Esophagus squamous epithelium (tissue), 5 donors: ENCODE results near the gene WASL. TPM values are rescaled to one million over a fixed set of nuclear protein-coding genes. Genes with fewer than 3 reads are reported as not detected.

Experiments used
- DNase-seq: peaks from one replicate; lab custom pipeline; 2025; lab: John Stamatoyannopoulos, UW
- H3K27ac ChIP-seq, 4 donors: fragments of 200-600 bp; sonication (generic); one replicate each; pipeline ENCODE4 v1.5.1; 2016 to 2019; ENCODE audit warnings: mild to moderate bottlenecking in 1 of 4
- H3K27me3 ChIP-seq, 4 donors: fragments of 200-600 bp; sonication (generic); 1 replicate in 3 of 4; 2 replicates in 1 of 4; pipeline versions ENCODE4 v1.5.1 to v1.6.0; 2017 to 2021; ENCODE audit warnings: antibody characterized with exemption in 1 of 4
- H3K36me3 ChIP-seq, 3 donors: fragments of 200-600 bp; sonication (generic); one replicate each; pipeline ENCODE4 v1.5.1; 2016 to 2019
- H3K4me1 ChIP-seq, 3 donors: fragments of 200-600 bp; sonication (generic); one replicate each; pipeline ENCODE4 v1.5.1; 2017 to 2019
- H3K4me3 ChIP-seq, 4 donors: fragments of 200-600 bp; sonication (generic); 1 replicate in 3 of 4; 2 replicates in 1 of 4; pipeline ENCODE4 v1.5.1; 2016 to 2019; ENCODE audit warnings: mild to moderate bottlenecking in 2 of 4, moderate library complexity in 1 of 4
- H3K9me3 ChIP-seq, 3 donors: fragments of 200-600 bp; sonication (generic); one replicate each; pipeline ENCODE4 v1.5.1; 2016 to 2019
- CTCF ChIP-seq, 6 experiments: fragments of 450-650 bp in 4 of 6; fragments of 200-600 bp in 2 of 6; sonication (generic) in 2 of 6; IDR thresholded peaks; one replicate each; pipeline ENCODE4 v1.5.1; 2016 to 2019; ENCODE audit warnings: antibody characterized with exemption in 6 of 6, mild to moderate bottlenecking in 4 of 6, moderate library complexity in 4 of 6
- POLR2A ChIP-seq, 4 donors: fragments of 450-650 bp; IDR thresholded peaks; one replicate each; pipeline ENCODE4 v1.6.1; 2017; ENCODE audit warnings: antibody characterized with exemption in 4 of 4, mild to moderate bottlenecking in 4 of 4, moderate library complexity in 3 of 4
- WGBS, 2 donors: methylation state at CpG; one replicate each; pipeline ENCODE4 v1.1.5; 2018; 5-methylcytosine and 5-hydroxymethylcytosine counted together
- intact Hi-C: fragments of 100-400 bp; cut with DNase I; formaldehyde crosslinking; loops from one replicate; pipeline ENCODE4 v1.15.0; 2022
- total RNA-seq, 4 donors: library from RNA; depleted of rRNA; stranded (reverse); fragments of >200 nt; gene quantifications; one replicate each; pipeline ENCODE4 v1.1.0, GENCODE V29; 2016
- donor health status: DM: yes; HTN: yes; CAD: no.

Gene WASL
- total RNA-seq, 4 donors from 2014 or later = 26.0 to 34.6 (median 31.3) TPM

- H3K4me1 ChIP-seq = no peaks in the 10 kb centered on the region
- H3K4me3 ChIP-seq = no peak overlapping the region
- no peaks in the 10 kb centered on the region for H3K36me3 ChIP-seq
- H3K27ac ChIP-seq = no peak overlapping the region
- H3K9me3 ChIP-seq = no peaks in the 10 kb centered on the region
- 17 to 33% methylated on average over 1 of the region's 1 CpG for WGBS, 2 donors
- intact Hi-C loops = loop anchor here (10.0 kb wide), 1 partner anchor 72 kb away; no protein-coding TSS in a partner anchor
- TF ChIP-seq POLR2A (IDR thresholded peaks at IDR 0.05) (no peak), CTCF (IDR thresholded peaks at IDR 0.05) (no peak)
- H3K27me3 ChIP-seq = no peaks in the 10 kb centered on the region
- no peak for DNase-seq
These were observed 43.7 kb upstream of the WASL start for GRCh38 chr7:123792547-123792946.

- no peaks in the 10 kb centered on the region for H3K27me3 ChIP-seq
- no peak overlapping the region for H3K27ac ChIP-seq
- H3K9me3 ChIP-seq = no peaks in the 10 kb centered on the region
- TF ChIP-seq CTCF (IDR thresholded peaks at IDR 0.05) (no peak), POLR2A (IDR thresholded peaks at IDR 0.05) (no peak)
- DNase-seq = no peak
- H3K4me3 ChIP-seq = no peak overlapping the region
- H3K4me1 ChIP-seq = no peaks in the 10 kb centered on the region
- no peaks in the 10 kb centered on the region for H3K36me3 ChIP-seq
- intact Hi-C loops = loop anchor here (10.0 kb wide), 1 partner anchor 74 kb away; no protein-coding TSS in a partner anchor
- WGBS, 2 donors = 82 to 88% methylated on average over 5 of the region's 5 CpGs
These were observed 42.2 kb upstream of the WASL start for GRCh38 chr7:123791001-123791400.

GRCh38 chr7:123789817-123790216, 41.0 kb upstream of the WASL start:
- TF ChIP-seq CTCF (IDR thresholded peaks at IDR 0.05) = no peak
- no peak for TF ChIP-seq POLR2A (IDR thresholded peaks at IDR 0.05)
- intact Hi-C loops = loop anchor here (10.0 kb wide), 1 partner anchor 75 kb away; no protein-coding TSS in a partner anchor
- no peak overlapping the region for H3K4me3 ChIP-seq
- no peak for DNase-seq
- H3K27me3 ChIP-seq = no peaks in the 10 kb centered on the region
- WGBS, 2 donors = 56 to 61% methylated on average over 3 of the region's 3 CpGs
- no peaks in the 10 kb centered on the region for H3K4me1 ChIP-seq
- H3K9me3 ChIP-seq = no peaks in the 10 kb centered on the region
- no peak overlapping the region for H3K27ac ChIP-seq
- no peaks in the 10 kb centered on the region for H3K36me3 ChIP-seq

DNA sequence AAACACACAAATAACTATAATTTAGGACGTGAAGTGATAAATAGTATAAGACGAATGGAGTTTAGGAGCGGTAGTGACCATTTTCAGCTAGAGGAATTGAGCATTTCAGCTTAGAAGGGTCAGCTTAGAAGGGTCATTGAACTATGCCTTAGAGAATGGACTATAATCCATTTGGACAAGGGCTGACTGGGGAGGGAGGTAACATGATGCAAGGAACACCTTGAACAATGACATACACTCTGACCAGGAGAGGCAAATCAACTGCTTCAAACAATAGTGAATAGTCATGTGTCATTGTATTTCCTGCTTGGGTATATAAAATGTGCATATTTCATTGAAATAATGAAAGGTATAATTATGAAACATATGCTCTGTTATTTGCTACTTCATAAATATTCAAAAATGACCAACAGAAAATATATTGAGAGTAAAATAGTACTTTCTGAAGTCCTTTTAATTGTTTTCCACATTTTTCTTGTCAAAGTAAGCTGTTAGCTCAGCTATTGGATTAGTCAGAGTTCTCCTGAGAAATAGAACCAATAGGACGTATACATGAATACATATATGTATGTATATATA, 40.5 kb upstream of the WASL start:
- Histone ChIP-seq H3K9me3 (no peaks in the 10 kb centered on the region), H3K27me3 (no peaks in the 10 kb centered on the region), H3K36me3 (no peaks in the 10 kb centered on the region), H3K27ac (no peak overlapping the region), H3K4me1 (no peaks in the 10 kb centered on the region), H3K4me3 (no peak overlapping the region)
- intact Hi-C loops = no loop called here
- WGBS, 2 donors = 84 to 88% methylated on average over 4 of the region's 4 CpGs
- DNase-seq = no peak
- TF ChIP-seq CTCF (IDR thresholded peaks at IDR 0.05) (no peak), POLR2A (IDR thresholded peaks at IDR 0.05) (no peak)

DNA sequence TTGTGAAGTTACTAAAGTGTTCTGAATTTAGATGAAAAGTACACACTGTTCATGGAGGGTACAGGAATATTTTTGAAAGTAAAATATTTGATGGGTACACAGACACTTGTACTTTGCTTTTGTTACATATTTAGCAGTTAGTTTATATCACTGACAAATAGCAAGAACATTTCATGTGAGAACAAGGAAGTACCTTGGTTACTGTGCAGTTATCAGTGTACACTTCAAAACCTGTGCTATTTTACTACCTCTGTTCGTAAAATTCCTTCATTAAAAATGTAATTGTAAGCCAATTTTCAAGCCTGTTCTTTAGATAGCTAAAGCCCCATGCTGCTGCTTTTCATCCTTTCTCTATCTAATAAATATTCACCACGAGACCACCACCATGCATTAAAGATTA, 39.8 kb upstream of the WASL start:
- Histone ChIP-seq H3K36me3 (no peaks in the 10 kb centered on the region), H3K9me3 (no peaks in the 10 kb centered on the region), H3K4me3 (no peak overlapping the region), H3K27me3 (no peaks in the 10 kb centered on the region), H3K27ac (no peak overlapping the region), H3K4me1 (no peaks in the 10 kb centered on the region)
- WGBS, 2 donors = 54 to 64% methylated on average over 2 of the region's 2 CpGs
- intact Hi-C loops = no loop called here
- TF ChIP-seq POLR2A (IDR thresholded peaks at IDR 0.05) = no peak
- no peak for TF ChIP-seq CTCF (IDR thresholded peaks at IDR 0.05)
- DNase-seq = no peak
